SJCRH30 (cell line): ENCODE data around the gene GJB5. TPM values are rescaled to one million over a fixed set of nuclear protein-coding genes. Genes with fewer than 3 reads are reported as not detected.
"Not testable (repeated sequence)": the region's sequence is repeated elsewhere in the genome, so short reads cannot be mapped to it uniquely, and the experiment has no call there.

ENCODE experiments used
- DNase-seq, 2 experiments: peaks; one replicate each; pipeline ENCODE4 v3.0.0-alpha.2; 2015 to 2020
- H3K27ac ChIP-seq: fragments of 250-450 bp; sonication (Bioruptor Pico); 2 replicates; pipeline ENCODE4 v1.5.1; 2020; ENCODE audit warnings: mild to moderate bottlenecking, moderate library complexity
- H3K27me3 ChIP-seq: fragments of 250-450 bp; sonication (Bioruptor Pico); 2 replicates; pipeline ENCODE4 v1.5.1; 2020; ENCODE audit warnings: mild to moderate bottlenecking, moderate library complexity
- H3K36me3 ChIP-seq: fragments of 250-450 bp; sonication (Bioruptor Pico); 2 replicates; pipeline ENCODE4 v1.5.1; 2020; ENCODE audit warnings: mild to moderate bottlenecking, moderate library complexity
- H3K4me1 ChIP-seq: fragments of 250-450 bp; sonication (Bioruptor Pico); 2 replicates; pipeline ENCODE4 v1.5.1; 2020; ENCODE audit warnings: mild to moderate bottlenecking, moderate library complexity
- H3K4me3 ChIP-seq: fragments of 250-450 bp; sonication (Bioruptor Pico); 2 replicates; pipeline ENCODE4 v1.5.1; 2020; ENCODE audit warnings: mild to moderate bottlenecking, moderate library complexity
- H3K9me3 ChIP-seq: fragments of 250-450 bp; sonication (Bioruptor Pico); replicated peaks from 2 replicates; pipeline ENCODE4 v1.5.1; 2020; ENCODE audit warnings: mild to moderate bottlenecking, moderate library complexity
- total RNA-seq: library from RNA; depleted of rRNA; stranded (reverse); fragments of >200 nt; shearing (Covaris generic); gene quantifications from 2 replicates; pipeline ENCODE4 v1.2.3, GENCODE V29; 2014

GJB5 gene
- total RNA-seq, 1 experiment from 2014 or later, result not detected

- H3K9me3 ChIP-seq, result no peaks in the 10 kb centered on the region
- H3K4me1 ChIP-seq, result no peaks in the 10 kb centered on the region
- H3K4me3 ChIP-seq, result no peak overlapping the region
- H3K27ac ChIP-seq, result no peak overlapping the region
- peaks cover 10% of the 10 kb centered on the region for H3K27me3 ChIP-seq
- no peak for DNase-seq
- no peaks in the 10 kb centered on the region for H3K36me3 ChIP-seq
Measured at GRCh38 chr1:34757386-34757785, 2.5 kb downstream of the GJB5 start.

- DNase-seq, result no peak
- Histone ChIP-seq H3K4me3 (no peak overlapping the region), H3K9me3 (no peaks in the 10 kb centered on the region), H3K36me3 (no peaks in the 10 kb centered on the region), H3K27ac (no peak overlapping the region), H3K27me3 (peaks cover 10% of the 10 kb centered on the region), H3K4me1 (no peaks in the 10 kb centered on the region)
Measured at GRCh38 chr1:34758751-34759150, 3.9 kb downstream of the GJB5 start.

DNA sequence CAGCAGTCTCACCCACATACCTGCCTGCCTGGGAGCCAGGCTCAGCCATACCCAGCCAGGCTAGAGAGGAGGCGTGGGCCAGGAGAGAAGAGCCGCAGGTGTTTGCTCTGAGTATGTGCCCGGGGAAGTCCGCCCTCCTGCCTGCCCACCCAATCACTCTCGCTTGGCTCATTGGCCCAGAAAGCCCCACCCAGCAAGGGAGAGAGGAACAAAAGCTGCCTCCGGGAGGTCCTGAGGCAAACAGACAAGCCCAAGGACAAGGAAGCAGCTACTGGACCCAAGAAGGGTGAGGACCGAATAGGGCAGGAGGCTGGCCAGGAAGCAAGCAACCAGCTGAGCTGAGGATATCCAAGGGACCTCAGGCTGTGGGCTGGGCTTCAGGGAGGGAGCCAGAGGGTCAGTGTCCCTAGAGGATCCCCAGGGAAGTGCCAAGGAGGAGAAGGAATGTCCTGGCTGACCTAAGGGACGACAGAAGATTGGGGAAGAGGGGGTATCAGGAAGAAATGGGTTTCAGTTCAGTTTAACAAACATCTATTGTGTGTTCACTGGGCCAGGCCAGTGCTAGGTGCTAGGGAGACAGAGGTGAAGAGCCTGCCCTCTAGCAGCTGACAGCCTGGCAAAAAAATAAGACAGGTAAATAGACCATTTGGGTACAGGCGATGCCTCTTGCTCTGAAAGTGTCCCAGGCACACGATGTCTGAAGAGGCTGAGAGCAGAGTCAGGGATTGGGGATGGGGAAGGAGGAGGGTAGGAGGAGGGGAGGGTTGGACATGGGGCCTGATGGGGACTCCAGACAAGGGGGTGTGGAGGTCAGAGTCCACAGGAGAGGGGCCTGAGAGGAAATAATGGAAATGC lies 4.9 kb downstream of the GJB5 start, which contains the start of gene GJB4:
GJB4 (plus strand) TSS at position 238 of the 855 bp plus-strand sequence. CDS start 1,515 bp downstream, outside the sequence.
- Histone ChIP-seq H3K27me3 (peaks cover 10% of the 10 kb centered on the region), H3K36me3 (no peaks in the 10 kb centered on the region), H3K9me3 (no peaks in the 10 kb centered on the region), H3K4me3 (no peak within 1 kb of the TSS), H3K4me1 (no peaks in the 10 kb centered on the region), H3K27ac (no peak within 1 kb of the TSS)
- DNase-seq, result no peak

DNA sequence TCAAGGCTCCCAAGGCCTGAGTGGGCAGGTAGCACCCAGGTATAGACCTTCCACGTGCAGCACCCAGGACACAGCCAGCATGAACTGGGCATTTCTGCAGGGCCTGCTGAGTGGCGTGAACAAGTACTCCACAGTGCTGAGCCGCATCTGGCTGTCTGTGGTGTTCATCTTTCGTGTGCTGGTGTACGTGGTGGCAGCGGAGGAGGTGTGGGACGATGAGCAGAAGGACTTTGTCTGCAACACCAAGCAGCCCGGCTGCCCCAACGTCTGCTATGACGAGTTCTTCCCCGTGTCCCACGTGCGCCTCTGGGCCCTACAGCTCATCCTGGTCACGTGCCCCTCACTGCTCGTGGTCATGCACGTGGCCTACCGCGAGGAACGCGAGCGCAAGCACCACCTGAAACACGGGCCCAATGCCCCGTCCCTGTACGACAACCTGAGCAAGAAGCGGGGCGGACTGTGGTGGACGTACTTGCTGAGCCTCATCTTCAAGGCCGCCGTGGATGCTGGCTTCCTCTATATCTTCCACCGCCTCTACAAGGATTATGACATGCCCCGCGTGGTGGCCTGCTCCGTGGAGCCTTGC lies 6.4 kb downstream of the GJB5 start:
- Histone ChIP-seq H3K9me3 (no peaks in the 10 kb centered on the region), H3K4me1 (no peaks in the 10 kb centered on the region)
- no peak for DNase-seq

DNA sequence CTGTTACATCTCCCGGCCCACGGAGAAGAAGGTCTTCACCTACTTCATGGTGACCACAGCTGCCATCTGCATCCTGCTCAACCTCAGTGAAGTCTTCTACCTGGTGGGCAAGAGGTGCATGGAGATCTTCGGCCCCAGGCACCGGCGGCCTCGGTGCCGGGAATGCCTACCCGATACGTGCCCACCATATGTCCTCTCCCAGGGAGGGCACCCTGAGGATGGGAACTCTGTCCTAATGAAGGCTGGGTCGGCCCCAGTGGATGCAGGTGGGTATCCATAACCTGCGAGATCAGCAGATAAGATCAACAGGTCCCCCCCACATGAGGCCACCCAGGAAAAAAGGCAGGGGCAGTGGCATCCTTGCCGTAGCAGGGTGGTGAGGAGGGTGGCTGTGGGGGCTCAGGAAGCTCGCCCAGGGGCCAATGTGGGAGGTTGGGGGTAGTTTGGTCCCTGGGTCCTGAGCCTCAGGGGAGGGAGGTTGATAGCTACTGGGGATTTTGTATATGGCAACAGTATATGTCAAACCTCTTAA lies 7.0 kb downstream of the GJB5 start:
- Histone ChIP-seq H3K9me3 (no peaks in the 10 kb centered on the region), H3K27ac (no peak overlapping the region), H3K27me3 (peaks cover 10% of the 10 kb centered on the region), H3K4me3 (no peak overlapping the region), H3K4me1 (no peaks in the 10 kb centered on the region), H3K36me3 (no peaks in the 10 kb centered on the region)
- DNase-seq, result no peak

More for the DNA sequence above, 6.4 kb downstream of the GJB5 start:
- Histone ChIP-seq H3K4me3 (no peak overlapping the region), H3K27ac (no peak overlapping the region), H3K36me3 (no peaks in the 10 kb centered on the region), H3K27me3 (peaks cover 10% of the 10 kb centered on the region)

DNA sequence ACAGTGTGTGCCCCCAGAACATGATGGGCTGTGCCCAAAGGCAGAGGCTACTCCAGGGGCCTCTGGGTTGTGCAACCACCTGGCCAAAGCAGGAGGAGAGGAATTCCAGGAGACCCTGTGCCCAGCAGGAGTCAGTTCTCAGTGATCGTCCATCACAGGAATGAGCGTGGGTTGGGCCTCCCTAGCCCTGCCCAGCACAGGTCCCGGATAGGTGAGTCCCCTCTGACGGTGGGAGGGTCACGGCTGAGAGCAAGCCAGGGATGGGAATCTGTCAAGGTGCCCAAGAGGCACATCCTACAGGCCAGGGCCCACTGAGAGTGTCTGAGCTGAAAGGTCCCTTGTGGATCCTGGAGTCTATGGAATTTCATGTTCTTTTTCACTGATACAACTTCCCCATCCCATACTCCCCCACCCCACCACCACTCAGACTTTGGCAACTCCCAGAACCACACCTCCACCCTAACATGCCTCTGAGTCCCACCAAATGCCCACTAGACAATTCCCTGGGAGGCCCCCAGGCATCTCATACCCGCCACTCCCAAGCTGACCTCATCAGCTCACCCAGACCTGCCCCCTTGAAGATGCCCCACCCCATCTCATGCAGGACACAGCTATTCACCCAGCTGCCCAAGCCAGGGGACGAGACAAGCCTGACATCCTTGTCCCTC lies 7.8 kb downstream of the GJB5 start:
- Histone ChIP-seq H3K27me3 (peaks cover 10% of the 10 kb centered on the region), H3K9me3 (no peaks in the 10 kb centered on the region), H3K36me3 (no peaks in the 10 kb centered on the region), H3K4me1 (no peaks in the 10 kb centered on the region), H3K27ac (no peak overlapping the region), H3K4me3 (no peak overlapping the region)
- no peak for DNase-seq

- no peaks in the 10 kb centered on the region for H3K36me3 ChIP-seq
- H3K9me3 ChIP-seq, result no peaks in the 10 kb centered on the region
- H3K4me3 ChIP-seq, result no peak overlapping the region
- H3K27ac ChIP-seq, result no peak overlapping the region
- H3K27me3 ChIP-seq, result peaks cover 6% of the 10 kb centered on the region
- DNase-seq, result no peak
- no peaks in the 10 kb centered on the region for H3K4me1 ChIP-seq
Measured at GRCh38 chr1:34763142-34763781, 8.4 kb downstream of the GJB5 start.

GRCh38 chr1:34768856-34769255 lies 14.0 kb downstream of the GJB5 start:
- no peaks in the 10 kb centered on the region for H3K36me3 ChIP-seq
- H3K9me3 ChIP-seq, result no peaks in the 10 kb centered on the region
- no peak overlapping the region for H3K27ac ChIP-seq
- peaks cover 5% of the 10 kb centered on the region for H3K27me3 ChIP-seq
- DNase-seq, result no peak
- no peaks in the 10 kb centered on the region for H3K4me1 ChIP-seq
- no peak overlapping the region for H3K4me3 ChIP-seq

DNA sequence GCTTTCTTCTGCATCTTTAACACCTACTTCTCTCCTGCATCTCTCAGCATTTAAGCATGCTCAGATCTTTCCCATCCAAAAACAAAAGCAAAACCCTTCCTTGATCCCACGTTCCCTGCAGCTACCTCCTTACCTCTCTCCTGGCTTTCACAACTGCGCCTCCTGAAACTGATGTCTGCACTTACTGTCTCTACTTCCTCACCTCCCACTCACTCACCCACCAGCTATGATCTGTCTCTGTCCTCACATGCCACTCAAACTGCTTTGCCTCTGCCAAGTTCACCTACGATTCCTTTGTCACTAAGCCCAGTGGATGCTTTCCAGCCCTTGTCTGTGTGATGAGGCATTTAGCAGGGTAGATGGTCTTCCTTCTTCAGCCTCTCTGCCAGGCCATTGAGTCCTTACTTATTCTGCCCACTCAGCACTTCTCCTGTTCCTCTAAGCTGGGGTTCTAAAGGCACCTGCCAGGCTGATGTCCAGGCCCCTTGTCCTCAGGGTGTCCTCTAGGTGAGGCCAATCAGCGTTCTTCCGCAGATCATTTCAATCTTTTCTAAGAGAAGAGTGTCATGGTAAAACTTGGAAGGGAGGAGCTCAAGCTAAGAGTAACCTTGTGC lies 16.2 kb downstream of the GJB5 start:
- Histone ChIP-seq H3K36me3 (no peaks in the 10 kb centered on the region), H3K27ac (no peak overlapping the region), H3K4me3 (no peak overlapping the region), H3K9me3 (no peaks in the 10 kb centered on the region), H3K4me1 (no peaks in the 10 kb centered on the region), H3K27me3 (peaks cover 11% of the 10 kb centered on the region)
- DNase-seq, result no peak

- no peaks in the 10 kb centered on the region for H3K9me3 ChIP-seq
- no peak overlapping the region for H3K27ac ChIP-seq
- no peak overlapping the region for H3K4me3 ChIP-seq
- no peaks in the 10 kb centered on the region for H3K36me3 ChIP-seq
- H3K4me1 ChIP-seq, result no peaks in the 10 kb centered on the region
- H3K27me3 ChIP-seq, result peaks cover 13% of the 10 kb centered on the region; the same call in 1 of the 2 replicates
- DNase-seq, result no peak
Measured at GRCh38 chr1:34771573-34772371, 16.9 kb downstream of the GJB5 start.

DNA sequence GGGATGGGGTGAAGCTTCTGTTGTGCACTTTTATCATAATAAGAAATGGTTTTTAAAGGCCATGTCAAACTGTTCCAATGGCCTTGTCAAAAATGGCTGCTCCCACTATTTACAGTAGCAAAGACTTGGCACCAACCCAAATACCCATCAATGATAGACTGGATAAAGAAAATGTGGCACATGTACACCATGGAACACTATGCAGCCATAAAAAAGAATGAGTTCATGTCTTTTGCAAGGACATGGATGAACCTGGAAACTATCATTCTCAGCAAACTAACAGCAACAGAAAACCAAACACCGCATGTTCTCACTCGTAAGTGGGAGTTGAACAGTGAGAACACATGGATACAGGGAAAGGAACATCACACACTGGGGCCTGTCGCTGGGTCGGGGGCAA lies 18.3 kb downstream of the GJB5 start:
- not testable (repeated sequence) for H3K4me1 ChIP-seq, DNase-seq, H3K36me3 ChIP-seq, H3K27ac ChIP-seq, H3K9me3 ChIP-seq, H3K4me3 ChIP-seq
- peaks cover 13% of the 10 kb centered on the region; the same call in 1 of the 2 replicates for H3K27me3 ChIP-seq

DNA sequence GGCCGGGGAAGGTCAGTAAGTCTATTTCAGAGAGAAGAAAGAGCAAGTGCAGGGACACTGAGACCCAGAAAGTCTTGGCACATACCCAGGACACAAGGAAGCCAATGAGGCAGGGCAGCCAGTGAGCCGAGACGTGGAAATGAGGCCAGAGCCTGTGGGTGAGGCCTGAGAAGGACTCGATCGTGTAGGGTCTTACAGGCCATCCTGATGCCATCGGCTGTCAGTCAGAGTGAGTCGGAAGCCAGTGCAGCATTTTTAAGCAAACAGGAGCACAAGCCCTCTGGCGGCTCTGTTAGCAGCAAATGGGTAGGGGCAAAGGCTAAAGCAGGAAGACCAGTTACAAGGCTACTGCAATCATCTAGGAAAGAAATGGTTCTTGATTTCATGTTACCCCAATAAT lies 20.1 kb downstream of the GJB5 start:
- Histone ChIP-seq H3K4me3 (no peak overlapping the region), H3K27me3 (peaks cover 17% of the 10 kb centered on the region; the same call in 1 of the 2 replicates), H3K9me3 (no peaks in the 10 kb centered on the region), H3K27ac (no peak overlapping the region), H3K4me1 (no peaks in the 10 kb centered on the region), H3K36me3 (no peaks in the 10 kb centered on the region)
- DNase-seq, result no peak

GRCh38 chr1:34776911-34777310 lies 22.1 kb downstream of the GJB5 start:
- Histone ChIP-seq H3K27me3 (peaks cover 23% of the 10 kb centered on the region; the same call in 1 of the 2 replicates), H3K4me3 (no peak overlapping the region), H3K27ac (no peak overlapping the region), H3K4me1 (no peaks in the 10 kb centered on the region), H3K9me3 (no peaks in the 10 kb centered on the region), H3K36me3 (no peaks in the 10 kb centered on the region)
- DNase-seq, result no peak
